ENCODE measurements around the gene FKBP5. TPM values are rescaled to one million over a fixed set of nuclear protein-coding genes. Genes with fewer than 3 reads are reported as not detected.

FKBP5 gene
- total and polyA plus RNA-seq, 9 of the 15 experiments (the other 6 are each of a cell fraction or from before 2014, with no cell fraction given): 32.7 to 151 (median 75.0) TPM

- no peak overlapping the region for H3K4me2 ChIP-seq (ENCODE audit: insufficient read depth, low read length)
- H3K4me3 ChIP-seq: no peak overlapping the region
- POLR2A ChIA-PET: interaction anchor here (0.6 to 0.8 kb wide), 2 partner anchors 9 to 56 kb away, joined by 3 to 8 read pairs; no protein-coding TSS in a partner anchor
- H2AFZ ChIP-seq (ENCODE audit: low read depth, low read length): no peak overlapping the region
- DNase-seq (ENCODE audit: extremely low read depth in 1 of 4, low spot score in 3 of 4) (no peak), FAIRE-seq (no peak), ATAC-seq (no peak)
- H3K27me3 ChIP-seq (ENCODE audit: control insufficient read depth in 2 of 2, insufficient read depth in 2 of 2, low read length in 2 of 2): no peaks in the 10 kb centered on the region
- H3K27ac ChIP-seq (ENCODE audit: extremely low read depth, low read depth, low read length): no peak overlapping the region
- peaks cover 4% of the 10 kb centered on the region for H3K9me3 ChIP-seq (replicated peaks; ENCODE audit: control insufficient read depth, insufficient read depth, low read depth, low read length)
- intact Hi-C loops (cut with micrococcal nuclease) (no loop called here), in situ Hi-C loops (cut with MboI) (no loop called here)
- H3K36me3 ChIP-seq (ENCODE audit: control insufficient read depth, insufficient read depth, low read length): no peaks in the 10 kb centered on the region
- no peaks in the 10 kb centered on the region for H3K9me1 ChIP-seq (ENCODE audit: control insufficient read depth, insufficient read depth, low read length)
- TF ChIP-seq ZNF224 (CRISPR knock-in tag; IDR thresholded peaks at IDR 0.05): peak; percentile 90
- TF ChIP-seq THRAP3 (IDR thresholded peaks at IDR 0.05; ENCODE audit: borderline replicate concordance): no peak
- no peak for TF ChIP-seq GTF2F1 (IDR thresholded peaks at IDR 0.05; ENCODE audit: low read depth, low read length)
- TF ChIP-seq ZNF785 (CRISPR knock-in tag; IDR thresholded peaks at IDR 0.05): no peak
- TF ChIP-seq PURB (CRISPR knock-in tag; IDR thresholded peaks at IDR 0.05; ENCODE audit: low read depth): no peak
- no peak for TF ChIP-seq ZNF449 (CRISPR knock-in tag; IDR thresholded peaks at IDR 0.05)
- peak; percentile 15; the same call in 1 of the 2 replicates for TF ChIP-seq ZNF316 (IDR thresholded peaks at IDR 0.05)
- no peak for TF ChIP-seq ZBTB34 (CRISPR knock-in tag; IDR thresholded peaks at IDR 0.05)
- no peak for TF ChIP-seq HCFC1 (IDR thresholded peaks at IDR 0.05; ENCODE audit: low read depth, low read length)
- TF ChIP-seq FOXP4 (CRISPR knock-in tag; IDR thresholded peaks at IDR 0.05; ENCODE audit: borderline replicate concordance): 0 out of 2 replicates have a peak, but pooled peaks have one; percentile 34
- peak; percentile 46 for TF ChIP-seq DACH1 (IDR thresholded peaks at IDR 0.05; ENCODE audit: partially characterized antibody)
- no peak for TF ChIP-seq IRF1 (CRISPR knock-in tag; IDR thresholded peaks at IDR 0.05; ENCODE audit: borderline replicate concordance)
- peaks cover 32% of the 10 kb centered on the region for H3K79me2 ChIP-seq (ENCODE audit: control insufficient read depth, insufficient read depth, low read length)
- no peak overlapping the region for H3K9ac ChIP-seq (ENCODE audit: insufficient read depth in 1 of 2, low read depth in 2 of 2, low read length in 2 of 2)
- H3K4me1 ChIP-seq (replicated peaks in 1 of 2; ENCODE audit: control insufficient read depth in 2 of 2, insufficient read depth in 2 of 2, low read length in 2 of 2): peaks cover 5 to 23% of the 10 kb centered on the region in 2 experiments; a peak in 4 of 5 replicates
- no TSS peak for BruUV-seq (replicated peaks)
- H4K20me1 ChIP-seq (replicated peaks; ENCODE audit: control insufficient read depth, insufficient read depth, low read length): peaks cover 7% of the 10 kb centered on the region
- CTCF ChIA-PET (ENCODE audit: low intra/inter-chr PET ratio): no interaction called here
- WGBS (ENCODE audit: insufficient coverage, low coverage, missing lambda C conversion rate): 95% methylated on average over 7 of the region's 9 CpGs
Measured at GRCh38 chr6:35690484-35690883, 1.8 kb upstream of the FKBP5 start.
